HT1080 (cell line): ENCODE results near the gene CAMTA1. TPM values are rescaled to one million over a fixed set of nuclear protein-coding genes. Genes with fewer than 3 reads are reported as not detected.

Experiments used
- DNase-seq: peaks from one replicate; pipeline ENCODE4 v3.0.0-alpha.2; 2015; ENCODE audit warnings: low read depth
- total RNA-seq: library from RNA; depleted of rRNA; stranded (reverse); fragments of >200 nt; shearing (Covaris generic); gene quantifications from 2 replicates; pipeline ENCODE4 v1.2.3, GENCODE V29; 2014

Gene CAMTA1
- total RNA-seq, 1 experiment from 2014 or later: 59.2 TPM

DNA sequence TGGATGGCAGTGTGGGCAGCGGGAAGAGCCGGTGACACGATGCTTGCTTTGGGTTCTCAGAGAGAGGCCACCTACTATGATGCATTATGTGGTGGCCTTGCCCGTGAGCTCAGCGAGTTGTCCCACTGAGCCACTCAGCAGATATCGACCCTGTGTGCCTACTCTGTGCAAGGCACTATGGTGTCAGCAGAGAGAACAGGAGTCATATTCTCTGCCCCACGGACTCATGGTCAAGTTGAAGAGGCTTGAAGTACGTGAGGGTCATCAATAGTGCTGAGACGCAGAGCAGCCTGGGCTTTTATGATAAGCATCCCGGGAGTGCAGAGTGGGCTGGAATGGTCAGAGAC, 466.2 kb downstream of the CAMTA1 start:
- no peak for DNase-seq

GRCh38 chr1:7252411-7253117, 467.3 kb downstream of the CAMTA1 start:
- no peak for DNase-seq

DNA sequence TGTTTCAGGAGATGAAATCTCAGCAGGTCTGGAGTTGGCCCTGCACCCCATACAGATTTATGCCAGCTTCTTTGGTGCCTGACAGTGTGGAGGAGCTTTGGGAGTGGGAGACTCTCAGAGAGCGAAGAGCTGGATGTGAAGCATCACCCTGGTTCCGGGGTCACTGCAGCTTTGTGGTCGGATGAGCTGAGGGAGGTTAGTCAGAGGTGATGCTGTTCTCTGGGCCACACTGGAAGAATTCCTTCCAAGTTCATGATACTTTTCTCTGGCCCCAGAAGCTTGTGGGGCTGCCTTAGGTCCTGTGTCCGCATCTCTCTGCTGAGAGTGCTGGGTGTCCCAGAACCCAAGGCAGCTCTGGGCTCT, 467.8 kb downstream of the CAMTA1 start:
- DNase-seq: peak; percentile 41

GRCh38 chr1:7253988-7254587, 468.8 kb downstream of the CAMTA1 start:
- DNase-seq: no peak

DNA sequence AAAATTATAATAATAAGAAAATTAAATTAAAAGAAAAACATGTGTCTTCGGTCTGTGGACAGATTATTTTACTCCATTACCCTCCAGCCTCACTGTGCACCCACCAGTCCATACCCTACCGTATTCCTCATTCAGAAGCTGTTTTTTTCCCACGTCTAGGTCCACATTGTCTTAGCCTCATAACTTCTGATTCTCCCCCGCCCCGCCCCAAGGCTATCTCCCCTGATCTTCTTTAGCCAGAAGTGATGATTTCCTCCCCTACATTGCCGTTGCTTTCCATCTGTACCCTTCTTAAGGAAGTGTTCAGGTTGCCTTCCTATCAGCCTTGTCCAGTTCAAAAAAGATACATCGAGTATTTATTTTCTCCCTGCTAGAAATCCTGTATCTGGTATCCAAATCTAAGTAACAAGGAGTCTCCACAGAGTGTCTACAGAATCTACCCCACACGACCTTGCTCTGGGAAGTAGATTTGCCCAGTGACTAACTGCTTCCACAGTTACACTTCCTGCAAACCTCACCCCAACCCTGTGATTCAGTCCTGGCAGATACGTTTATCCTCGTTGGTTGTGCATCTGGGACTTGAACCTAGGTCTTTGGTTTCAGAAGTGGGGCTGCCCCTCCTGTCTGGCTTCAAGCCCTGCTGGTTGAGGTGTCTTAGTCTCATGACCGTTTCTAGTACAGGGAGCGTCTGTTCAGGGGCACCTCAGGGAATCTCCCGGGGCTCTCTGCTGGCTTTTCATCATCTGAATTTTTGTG, 470.2 kb downstream of the CAMTA1 start:
- DNase-seq: peak; percentile 84

DNA sequence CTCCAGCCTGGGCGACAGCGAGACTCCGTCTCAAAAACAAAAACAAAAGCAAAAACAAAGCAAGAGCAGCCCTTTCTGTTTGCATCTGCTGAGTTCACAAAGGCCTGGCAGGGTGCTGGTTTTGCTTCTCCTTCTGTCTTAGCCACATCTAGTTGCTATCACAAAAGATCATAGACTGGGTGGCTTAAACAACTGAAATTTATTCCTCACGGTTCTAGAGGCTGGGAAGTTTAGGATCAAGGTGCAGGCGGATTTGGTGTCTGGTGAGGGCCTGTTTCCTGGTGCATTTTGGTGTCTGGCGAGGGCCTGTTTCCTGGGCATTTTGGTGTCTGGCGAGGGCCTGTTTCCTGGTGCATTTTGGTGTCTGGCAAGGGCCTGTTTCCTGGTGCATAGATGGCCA, 471.3 kb downstream of the CAMTA1 start:
- DNase-seq: no peak

DNA sequence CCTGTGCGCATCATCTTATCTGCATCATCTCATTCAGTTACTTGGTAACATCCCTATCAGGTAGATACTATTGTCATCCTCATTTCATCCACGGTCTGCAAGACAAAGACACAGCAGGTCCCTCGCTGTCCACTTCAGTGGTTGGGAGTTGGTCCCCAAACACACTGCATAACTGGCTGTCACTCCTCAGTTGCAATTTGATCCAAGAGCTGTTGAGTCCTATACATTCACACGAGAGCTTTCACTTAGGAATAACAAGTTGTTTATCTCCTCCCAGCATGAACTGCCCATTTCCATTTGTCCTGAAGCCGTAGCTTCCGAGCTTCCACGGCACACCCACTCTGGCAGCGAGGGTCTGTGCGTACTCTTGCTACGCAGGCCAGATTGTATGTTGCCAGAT, 472.0 kb downstream of the CAMTA1 start:
- no peak for DNase-seq

DNA sequence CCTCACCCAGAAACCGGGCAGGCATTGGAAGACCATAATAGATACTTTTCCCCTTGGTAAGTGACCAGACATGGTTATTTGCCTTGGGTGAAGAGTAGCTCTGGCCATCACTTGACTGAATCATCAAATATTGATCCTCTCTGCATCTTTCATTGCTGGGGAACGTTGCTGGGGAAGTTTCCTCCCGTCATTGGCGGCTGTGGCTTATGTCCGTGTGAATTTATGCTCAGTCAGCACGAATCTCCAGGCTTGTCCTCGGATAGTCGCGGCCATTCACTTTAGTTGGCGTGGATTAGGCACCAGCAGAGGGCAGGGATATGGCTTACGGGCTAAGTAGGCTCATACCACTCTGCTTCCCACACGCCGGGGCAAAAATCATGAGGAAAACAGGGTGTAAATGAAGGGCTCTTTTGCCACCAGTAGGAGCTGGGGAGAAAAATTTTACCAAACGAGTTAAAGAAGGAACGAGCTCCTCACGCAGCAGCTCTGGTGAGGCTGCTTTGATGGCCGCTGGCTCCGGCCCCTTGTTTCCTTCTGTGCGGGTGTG, 473.4 kb downstream of the CAMTA1 start:
- no peak for DNase-seq

DNA sequence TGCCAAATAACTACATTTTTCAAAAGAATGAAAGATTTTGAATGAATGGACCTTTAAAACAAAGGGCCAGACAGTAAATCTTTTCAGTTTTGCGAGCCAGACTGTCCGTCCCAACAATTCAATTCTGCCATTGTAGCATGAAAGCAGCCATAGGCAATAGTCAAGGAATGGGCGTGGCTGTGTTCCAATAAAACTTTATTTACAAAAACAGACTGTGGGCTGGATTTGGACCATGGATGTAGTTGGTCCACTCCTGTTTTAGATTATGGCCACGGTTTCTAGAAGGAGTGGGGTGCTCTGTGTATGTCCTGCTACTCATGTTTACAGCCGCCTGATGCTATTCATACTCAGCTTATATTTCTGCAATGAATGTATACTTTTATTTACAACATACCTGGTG, 474.7 kb downstream of the CAMTA1 start:
- DNase-seq: no peak

DNA sequence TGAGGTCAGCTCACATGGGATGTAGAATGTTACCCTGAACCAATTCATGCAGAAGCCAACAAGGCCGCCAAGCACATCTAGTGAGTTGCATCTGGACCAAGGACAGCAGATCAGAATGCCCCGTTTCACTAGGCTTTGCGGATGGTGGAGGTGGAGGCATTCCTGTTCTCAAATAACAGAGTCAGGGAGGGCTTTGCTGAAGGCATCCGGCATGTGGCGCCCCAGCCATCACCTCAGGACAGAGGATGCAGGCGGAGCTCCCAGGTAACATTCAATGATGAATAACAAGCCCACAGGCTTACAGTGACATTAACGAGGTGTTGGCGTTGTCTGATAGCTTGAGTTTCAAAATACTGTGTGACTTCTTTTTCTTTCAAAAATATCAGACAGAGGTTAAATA, 476.2 kb downstream of the CAMTA1 start:
- no peak for DNase-seq

DNA sequence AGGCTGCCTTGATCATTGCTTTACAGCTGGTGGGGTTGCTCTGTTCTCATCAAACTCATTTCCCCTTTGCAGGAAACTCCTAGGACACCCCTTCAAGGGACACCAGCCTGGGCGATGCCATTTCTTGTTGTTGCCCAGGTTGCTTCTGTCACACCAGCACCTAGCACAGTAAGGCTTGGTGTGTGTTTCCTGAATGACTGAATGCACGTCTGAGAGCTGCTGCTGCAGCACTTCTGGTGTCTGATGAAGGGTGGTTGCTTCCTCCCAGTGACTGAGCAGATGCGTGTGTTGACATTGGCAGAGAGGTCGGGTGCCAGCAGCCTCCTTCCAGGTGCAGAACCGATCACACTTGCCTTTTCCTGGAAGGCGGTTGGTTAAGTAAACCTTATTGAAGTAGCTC, 477.4 kb downstream of the CAMTA1 start:
- DNase-seq: no peak

DNA sequence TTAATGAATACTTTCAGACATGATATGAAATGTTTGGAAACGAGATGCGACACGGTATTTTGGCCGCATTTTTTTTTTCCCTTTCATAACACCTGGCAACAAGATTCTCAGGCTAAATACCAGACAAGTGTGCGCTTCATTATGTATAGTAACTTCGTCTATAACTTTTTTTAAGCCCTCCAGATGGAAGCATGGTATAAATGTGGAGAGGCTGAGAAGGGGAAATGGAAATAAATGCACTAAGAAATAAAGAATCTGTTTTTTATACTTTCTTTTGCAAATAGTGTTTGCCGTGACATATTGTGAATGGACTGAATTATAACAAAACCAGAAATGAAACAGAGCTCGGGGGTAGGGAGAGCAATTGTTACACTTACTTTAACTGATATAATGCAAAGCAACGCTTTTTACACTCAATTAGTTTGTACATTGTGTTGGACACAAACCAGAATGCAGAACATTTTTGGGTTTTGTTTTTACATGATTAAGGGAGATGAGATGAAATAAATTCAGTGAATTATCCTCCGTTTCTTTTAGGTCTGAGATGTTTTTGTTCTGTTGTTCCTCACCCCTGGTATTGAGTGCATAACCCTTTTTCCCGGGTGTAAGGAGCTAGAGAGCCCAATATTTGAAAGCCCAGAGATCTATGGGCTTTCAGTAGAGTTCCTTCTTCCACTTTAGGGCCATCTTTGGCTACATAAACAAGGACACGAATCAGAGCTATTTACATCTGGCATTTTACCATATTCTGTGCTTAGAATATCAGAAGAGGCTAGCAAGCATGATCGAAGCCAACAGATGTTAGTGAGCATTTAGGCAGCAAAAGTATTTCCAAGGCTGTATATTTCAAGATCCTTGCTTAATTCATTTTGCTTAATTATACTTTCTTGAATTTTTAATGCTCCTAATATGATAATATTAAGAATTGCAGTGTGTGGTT, 478.0 kb downstream of the CAMTA1 start:
- no peak for DNase-seq

- no peak for DNase-seq
Measured at GRCh38 chr1:7264101-7264500, 478.8 kb downstream of the CAMTA1 start.

- DNase-seq: peak; percentile 98
Measured at GRCh38 chr1:7265771-7266371, 480.6 kb downstream of the CAMTA1 start.

DNA sequence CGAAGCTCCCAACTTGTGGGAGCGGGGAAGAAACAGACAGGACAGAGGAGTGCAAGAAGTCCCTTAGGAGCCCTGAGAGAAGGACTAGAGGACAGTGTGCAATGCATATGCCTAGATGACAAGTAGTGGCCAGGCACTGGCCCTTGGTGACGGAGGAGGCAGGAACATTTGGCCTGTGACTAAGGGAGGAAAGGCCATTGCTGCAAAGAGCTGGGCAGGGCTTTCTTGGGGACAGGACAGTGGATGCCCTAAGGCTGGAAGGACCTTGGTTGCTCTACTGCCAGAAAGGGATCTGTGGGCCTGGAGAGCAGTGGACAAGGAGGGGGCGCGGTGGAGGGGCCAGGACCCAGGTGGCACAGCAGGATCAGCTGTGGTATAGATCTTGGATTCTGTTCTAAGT, 481.3 kb downstream of the CAMTA1 start:
- DNase-seq: no peak

DNA sequence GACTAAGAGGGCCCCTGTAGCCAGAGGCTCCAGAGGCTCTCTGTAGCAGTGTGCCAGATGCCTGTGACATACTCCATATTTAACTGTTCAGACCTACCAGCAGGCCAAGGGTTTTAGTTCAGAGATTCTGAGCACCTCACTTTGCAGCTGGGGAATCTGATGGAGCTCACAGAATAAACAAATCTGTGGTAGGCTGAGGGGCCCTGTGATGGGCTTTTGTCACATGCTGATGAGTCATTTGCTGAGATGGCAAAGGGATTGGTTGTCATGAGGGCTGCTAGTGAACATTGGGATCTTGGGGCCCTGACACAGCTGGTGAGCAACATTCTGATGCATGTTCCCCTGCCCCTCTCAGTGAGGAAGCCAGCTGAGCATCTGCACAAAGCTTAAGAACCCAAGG, 482.2 kb downstream of the CAMTA1 start:
- peak; percentile 85 for DNase-seq

GRCh38 chr1:7268983-7269382, 483.7 kb downstream of the CAMTA1 start:
- DNase-seq: no peak

- DNase-seq: no peak
Measured at GRCh38 chr1:7269525-7269924, 484.3 kb downstream of the CAMTA1 start.

DNA sequence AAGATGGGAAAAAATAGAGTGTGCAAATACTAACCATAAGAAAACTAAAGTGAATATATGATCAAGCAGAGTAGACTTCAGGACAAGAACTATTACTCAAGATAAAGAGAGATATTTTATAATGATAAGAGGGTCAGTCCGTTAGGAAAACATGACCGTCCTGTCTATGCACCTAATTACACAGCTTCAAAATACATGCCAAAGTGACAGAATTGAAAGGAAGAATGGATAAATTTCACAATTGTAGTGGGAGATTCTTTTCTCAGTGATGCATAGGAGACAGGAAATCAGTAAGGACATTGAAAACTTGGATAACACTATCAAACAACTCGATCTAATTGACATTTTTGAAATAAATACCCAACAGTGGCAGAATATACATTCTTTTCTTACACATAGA, 489.0 kb downstream of the CAMTA1 start:
- no peak for DNase-seq

DNA sequence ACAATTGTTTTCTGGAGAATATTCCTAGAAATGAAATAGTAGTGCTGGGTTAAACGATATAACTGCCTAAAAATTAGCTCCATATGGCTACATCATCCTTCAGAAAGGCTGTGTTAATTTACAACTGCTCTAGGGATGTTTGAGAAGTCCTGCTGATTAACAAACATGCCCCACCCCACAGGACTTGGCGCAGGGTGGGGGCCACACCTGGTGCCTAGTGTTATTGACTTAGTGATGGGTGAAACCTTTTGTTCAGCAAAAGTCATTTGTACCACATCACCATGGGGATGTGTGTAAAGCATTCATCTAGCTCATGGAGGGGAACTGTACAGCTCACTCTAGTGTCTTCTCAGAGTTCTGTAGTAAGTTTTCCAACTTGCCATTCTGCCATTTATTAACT, 492.8 kb downstream of the CAMTA1 start:
- no peak for DNase-seq
